Activated T-helper 17 cell treated with anti-CD3 and anti-CD28 coated beads, Interleukin-2, amount 50 U/mL, for 72 hours (primary cell): Measurements from ENCODE around the gene PTPN2. TPM values are rescaled to one million over a fixed set of nuclear protein-coding genes. Genes with fewer than 3 reads are reported as not detected.

Experiments used
- ATAC-seq: fragments of 150-1000 bp; cut with Tn5 transposase; replicated peaks from 2 replicates; pipeline ENCODE4 v1.10.0; 2021; ENCODE audit warnings: mild to moderate bottlenecking, moderate library complexity
- H3K27ac Mint-ChIP-seq: one replicate; pipeline ENCODE4 v1.8.0; 2022; ENCODE audit warnings: mixed read lengths
- H3K27me3 Mint-ChIP-seq: one replicate; pipeline ENCODE4 v1.8.0; 2022; ENCODE audit warnings: mixed read lengths
- H3K36me3 Mint-ChIP-seq: one replicate; pipeline ENCODE4 v1.8.0; 2022; ENCODE audit warnings: low read depth, mild to moderate bottlenecking, mixed read lengths
- H3K4me1 Mint-ChIP-seq: one replicate; pipeline ENCODE4 v1.8.0; 2022; ENCODE audit warnings: mixed read lengths
- H3K4me3 Mint-ChIP-seq: one replicate; pipeline ENCODE4 v1.8.0; 2022; ENCODE audit warnings: mild to moderate bottlenecking, mixed read lengths
- H3K9me3 Mint-ChIP-seq: one replicate; pipeline ENCODE4 v1.8.0; 2022; ENCODE audit warnings: mixed read lengths
- total RNA-seq, 2 donors: library from RNA; stranded (reverse); gene quantifications; one replicate each; pipeline ENCODE4 v1.2.3, GENCODE V29; 2022

PTPN2 gene
- total RNA-seq, 2 donors from 2014 or later, result 72.1 to 78.7 TPM

- Mint-ChIP-seq H3K27me3 (no peaks in the 10 kb centered on the region), H3K36me3 (peaks cover 67% of the 10 kb centered on the region), H3K27ac (peak overlapping the region; percentile 86), H3K4me1 (peaks cover 55% of the 10 kb centered on the region), H3K4me3 (peak overlapping the region; percentile 67), H3K9me3 (no peaks in the 10 kb centered on the region)
- peak; percentile 87 for ATAC-seq
Measured at GRCh38 chr18:12857215-12857905, 26.7 kb downstream of the PTPN2 start.

GRCh38 chr18:12855916-12856315 lies 28.1 kb downstream of the PTPN2 start:
- Mint-ChIP-seq H3K27ac (peak overlapping the region; percentile 69), H3K9me3 (no peaks in the 10 kb centered on the region), H3K27me3 (no peaks in the 10 kb centered on the region)

GRCh38 chr18:12852566-12853315 lies 31.3 kb downstream of the PTPN2 start:
- ATAC-seq, result no peak
- Mint-ChIP-seq H3K27me3 (no peaks in the 10 kb centered on the region), H3K9me3 (no peaks in the 10 kb centered on the region), H3K4me3 (no peak overlapping the region), H3K4me1 (peaks cover 54% of the 10 kb centered on the region), H3K36me3 (peaks cover 82% of the 10 kb centered on the region), H3K27ac (no peak overlapping the region)

More at GRCh38 chr18:12855916-12856315, 28.1 kb downstream of the PTPN2 start:
- Mint-ChIP-seq H3K4me1 (peaks cover 55% of the 10 kb centered on the region), H3K36me3 (peaks cover 77% of the 10 kb centered on the region), H3K4me3 (peak overlapping the region; percentile 67)
- ATAC-seq, result no peak

GRCh38 chr18:12851716-12852115 lies 32.3 kb downstream of the PTPN2 start:
- no peak overlapping the region for H3K27ac Mint-ChIP-seq
- no peaks in the 10 kb centered on the region for H3K27me3 Mint-ChIP-seq
- H3K9me3 Mint-ChIP-seq, result no peaks in the 10 kb centered on the region
- peaks cover 80% of the 10 kb centered on the region for H3K36me3 Mint-ChIP-seq
- no peak for ATAC-seq
- peaks cover 48% of the 10 kb centered on the region for H3K4me1 Mint-ChIP-seq
- no peak overlapping the region for H3K4me3 Mint-ChIP-seq

GRCh38 chr18:12849548-12849947 lies 34.5 kb downstream of the PTPN2 start:
- H3K36me3 Mint-ChIP-seq, result peaks cover 77% of the 10 kb centered on the region
- no peak for ATAC-seq
- peak overlapping the region; percentile 41 for H3K27ac Mint-ChIP-seq
- H3K4me3 Mint-ChIP-seq, result no peak overlapping the region
- H3K9me3 Mint-ChIP-seq, result no peaks in the 10 kb centered on the region
- H3K4me1 Mint-ChIP-seq, result peaks cover 45% of the 10 kb centered on the region
- no peaks in the 10 kb centered on the region for H3K27me3 Mint-ChIP-seq

- peaks cover 47% of the 10 kb centered on the region for H3K4me1 Mint-ChIP-seq
- ATAC-seq, result no peak
- no peak overlapping the region for H3K4me3 Mint-ChIP-seq
- H3K27ac Mint-ChIP-seq, result no peak overlapping the region
- no peaks in the 10 kb centered on the region for H3K9me3 Mint-ChIP-seq
- H3K27me3 Mint-ChIP-seq, result no peaks in the 10 kb centered on the region
- H3K36me3 Mint-ChIP-seq, result peaks cover 73% of the 10 kb centered on the region
Measured at GRCh38 chr18:12848405-12848804, 35.6 kb downstream of the PTPN2 start.

GRCh38 chr18:12844391-12844790 lies 39.6 kb downstream of the PTPN2 start:
- Mint-ChIP-seq H3K4me3 (peak overlapping the region; percentile 71), H3K4me1 (peaks cover 66% of the 10 kb centered on the region), H3K36me3 (peaks cover 77% of the 10 kb centered on the region), H3K9me3 (no peaks in the 10 kb centered on the region), H3K27me3 (no peaks in the 10 kb centered on the region), H3K27ac (peak overlapping the region; percentile 95)
- peak; percentile 9 for ATAC-seq

- ATAC-seq, result peak; percentile 62
- H3K27me3 Mint-ChIP-seq, result no peaks in the 10 kb centered on the region
- no peaks in the 10 kb centered on the region for H3K9me3 Mint-ChIP-seq
- peaks cover 74% of the 10 kb centered on the region for H3K36me3 Mint-ChIP-seq
- H3K4me1 Mint-ChIP-seq, result peaks cover 67% of the 10 kb centered on the region
- H3K4me3 Mint-ChIP-seq, result peak overlapping the region; percentile 71
- H3K27ac Mint-ChIP-seq, result peak overlapping the region; percentile 95
Measured at GRCh38 chr18:12843420-12844350, 40.4 kb downstream of the PTPN2 start.

- no peak for ATAC-seq
- H3K36me3 Mint-ChIP-seq, result peaks cover 68% of the 10 kb centered on the region
- no peaks in the 10 kb centered on the region for H3K27me3 Mint-ChIP-seq
- H3K9me3 Mint-ChIP-seq, result no peaks in the 10 kb centered on the region
- peak overlapping the region; percentile 95 for H3K27ac Mint-ChIP-seq
- H3K4me1 Mint-ChIP-seq, result peaks cover 68% of the 10 kb centered on the region
- peak overlapping the region; percentile 71 for H3K4me3 Mint-ChIP-seq
Measured at GRCh38 chr18:12842459-12843380, 41.3 kb downstream of the PTPN2 start.

GRCh38 chr18:12841070-12841469 lies 43.0 kb downstream of the PTPN2 start:
- H3K9me3 Mint-ChIP-seq, result no peaks in the 10 kb centered on the region
- peaks cover 60% of the 10 kb centered on the region for H3K36me3 Mint-ChIP-seq
- H3K27me3 Mint-ChIP-seq, result no peaks in the 10 kb centered on the region
- peak overlapping the region; percentile 71 for H3K4me3 Mint-ChIP-seq
- ATAC-seq, result no peak
- peaks cover 71% of the 10 kb centered on the region for H3K4me1 Mint-ChIP-seq
- peak overlapping the region; percentile 95 for H3K27ac Mint-ChIP-seq

- Mint-ChIP-seq H3K4me3 (peak overlapping the region; percentile 71), H3K4me1 (peaks cover 66% of the 10 kb centered on the region), H3K36me3 (peaks cover 61% of the 10 kb centered on the region), H3K27ac (peak overlapping the region; percentile 95), H3K27me3 (no peaks in the 10 kb centered on the region), H3K9me3 (no peaks in the 10 kb centered on the region)
- peak; percentile 31 for ATAC-seq
Measured at GRCh38 chr18:12840382-12840781, 43.7 kb downstream of the PTPN2 start.

GRCh38 chr18:12839526-12840196 lies 44.4 kb downstream of the PTPN2 start:
- no peaks in the 10 kb centered on the region for H3K27me3 Mint-ChIP-seq
- H3K4me1 Mint-ChIP-seq, result peaks cover 59% of the 10 kb centered on the region
- peaks cover 63% of the 10 kb centered on the region for H3K36me3 Mint-ChIP-seq
- peak overlapping the region; percentile 71 for H3K4me3 Mint-ChIP-seq
- ATAC-seq, result peak; percentile 74
- no peaks in the 10 kb centered on the region for H3K9me3 Mint-ChIP-seq
- H3K27ac Mint-ChIP-seq, result peak overlapping the region; percentile 95

GRCh38 chr18:12839057-12839525 lies 44.9 kb downstream of the PTPN2 start:
- H3K4me1 Mint-ChIP-seq, result peaks cover 53% of the 10 kb centered on the region
- H3K27me3 Mint-ChIP-seq, result no peaks in the 10 kb centered on the region
- H3K4me3 Mint-ChIP-seq, result peak overlapping the region; percentile 71
- no peaks in the 10 kb centered on the region for H3K9me3 Mint-ChIP-seq
- peaks cover 67% of the 10 kb centered on the region for H3K36me3 Mint-ChIP-seq
- ATAC-seq, result peak; percentile 67
- peak overlapping the region; percentile 95 for H3K27ac Mint-ChIP-seq
